HepG2 (cell line): ENCODE measurements around the gene SLC2A2. TPM values are rescaled to one million over a fixed set of nuclear protein-coding genes. Genes with fewer than 3 reads are reported as not detected.

ENCODE experiments used
- ARNT ChIP-seq: fragments of 450-650 bp; IDR thresholded peaks from 2 replicates; pipeline ENCODE4 v1.6.1; 2017
- ATAD3A ChIP-seq: sonication (generic); formaldehyde crosslinking; IDR thresholded peaks from 2 replicates; pipeline ENCODE4 v1.4.0; 2020; ENCODE audit warnings: missing genetic modification reagents
- CCDC6 ChIP-seq: sonication (generic); formaldehyde crosslinking; IDR thresholded peaks from 2 replicates; pipeline ENCODE4 v1.8.1; 2022; ENCODE audit warnings: mild to moderate bottlenecking, missing genetic modification reagents, moderate library complexity
- ETV6 ChIP-seq: sonication (generic); formaldehyde crosslinking; conservative IDR thresholded peaks from 2 replicates; pipeline ENCODE4 v1.4.0; 2020; ENCODE audit warnings: missing genetic modification reagents
- HDAC6 ChIP-seq: fragments of 200-600 bp; sonication (generic); IDR thresholded peaks from 2 replicates; pipeline ENCODE4 v1.7.0; 2017; ENCODE audit warnings: mild to moderate bottlenecking, antibody characterized with exemption, low read length, low read depth
- HHEX ChIP-seq: IDR thresholded peaks from 2 replicates; pipeline ENCODE4 v1.6.1; 2016; ENCODE audit warnings: control low read depth
- HNF4G ChIP-seq, 2 experiments: sonication (generic) in 1 of 2; formaldehyde crosslinking in 1 of 2; IDR thresholded peaks; 2 replicates each; pipeline versions ENCODE4 v1.4.0 to v1.6.1; 2011 to 2020; ENCODE audit warnings: borderline replicate concordance in 2 of 2, low read depth in 2 of 2, mild to moderate bottlenecking in 2 of 2, low read length in 1 of 2, missing genetic modification reagents in 1 of 2, moderate library complexity in 1 of 2
- MAFK ChIP-seq, 2 experiments: IDR thresholded peaks in 1 of 2; conservative IDR thresholded peaks in 1 of 2; 2 replicates each; pipeline ENCODE4 v1.6.1; 2011; ENCODE audit warnings: improper control_type of control experiment in 2 of 2, low read length in 2 of 2
- MED1 ChIP-seq: sonication (generic); formaldehyde crosslinking; IDR thresholded peaks from 2 replicates; pipeline ENCODE4 v1.4.0; 2020; ENCODE audit warnings: missing genetic modification reagents
- NFKBIZ ChIP-seq: IDR thresholded peaks from 2 replicates; pipeline ENCODE4 v1.6.1; 2018; ENCODE audit warnings: missing genetic modification reagents, missing compliant biosample characterization
- RAD21 ChIP-seq: fragments of 450-650 bp; formaldehyde crosslinking; IDR thresholded peaks from 2 replicates; pipeline ENCODE4 v1.5.0; 2020; ENCODE audit warnings: mild to moderate bottlenecking
- REL ChIP-seq: sonication (generic); formaldehyde crosslinking; conservative IDR thresholded peaks from 2 replicates; pipeline ENCODE4 v1.8.0; 2022; ENCODE audit warnings: mild to moderate bottlenecking, missing genetic modification reagents, moderate library complexity
- SIX1 ChIP-seq: sonication (generic); formaldehyde crosslinking; IDR thresholded peaks from 2 replicates; pipeline ENCODE4 v1.4.0; 2020; ENCODE audit warnings: missing genetic modification reagents, borderline replicate concordance
- SNAI1 ChIP-seq: sonication (generic); formaldehyde crosslinking; IDR thresholded peaks from 2 replicates; pipeline ENCODE4 v1.5.0; 2020; ENCODE audit warnings: mild to moderate bottlenecking, missing genetic modification reagents, borderline replicate concordance
- SUZ12 ChIP-seq: fragments of 150-350 bp; IDR thresholded peaks from 2 replicates; pipeline ENCODE4 v1.6.1; 2014; ENCODE audit warnings: low read depth, low read length
- ZFP36L1 ChIP-seq: sonication (generic); formaldehyde crosslinking; IDR thresholded peaks from 2 replicates; pipeline ENCODE4 v1.8.0; 2022; ENCODE audit warnings: mild to moderate bottlenecking, missing genetic modification reagents, moderate library complexity
- ZNF317 ChIP-seq: sonication (generic); formaldehyde crosslinking; IDR thresholded peaks from 2 replicates; pipeline ENCODE4 v1.5.0; 2020; ENCODE audit warnings: mild to moderate bottlenecking, missing genetic modification reagents
- ZNF331 ChIP-seq: sonication (generic); formaldehyde crosslinking; IDR thresholded peaks from 2 replicates; pipeline ENCODE4 v1.4.0; 2020; ENCODE audit warnings: missing genetic modification reagents
- ZNF343 ChIP-seq: sonication (generic); formaldehyde crosslinking; IDR thresholded peaks from 2 replicates; pipeline ENCODE4 v1.4.0; 2020; ENCODE audit warnings: mild to moderate bottlenecking, missing genetic modification reagents
- ZNF451 ChIP-seq: sonication (generic); formaldehyde crosslinking; IDR thresholded peaks from 2 replicates; pipeline ENCODE4 v1.5.0; 2020; ENCODE audit warnings: mild to moderate bottlenecking, missing genetic modification reagents
- ZNF549 ChIP-seq: sonication (generic); formaldehyde crosslinking; IDR thresholded peaks from 2 replicates; pipeline ENCODE4 v1.5.0; 2020; ENCODE audit warnings: missing genetic modification reagents
- ZNF569 ChIP-seq: sonication (generic); formaldehyde crosslinking; IDR thresholded peaks from 2 replicates; pipeline ENCODE4 v1.5.0; 2020; ENCODE audit warnings: mild to moderate bottlenecking, missing genetic modification reagents, moderate library complexity, borderline replicate concordance
- ZSCAN31 ChIP-seq: sonication (generic); formaldehyde crosslinking; IDR thresholded peaks from 2 replicates; pipeline ENCODE4 v1.5.0; 2020; ENCODE audit warnings: low read depth, mild to moderate bottlenecking, missing genetic modification reagents
- polyA plus RNA-seq, 8 experiments: library from polyadenylated mRNA; depleted of rRNA in 3 of 8; stranded (reverse) in 7 of 8; unstranded in 1 of 8; fragments of >200 nt; fragmentation: Illumina TruSeq in 4 of 8; extraction: Trizol in 4 of 8; gene quantifications; 2 replicates each; pipeline versions ENCODE4 v1.2.1 to v1.2.3, GENCODE V29; 2011 to 2016; ENCODE audit warnings: low read depth in 4 of 8, missing spikeins in 1 of 8, mixed read lengths in 1 of 8; ENCODE audit not compliant: insufficient read depth in 1 of 8
- total RNA-seq, 5 experiments: library from RNA; depleted of rRNA; stranded (reverse); fragments of >200 nt; fragmentation: Illumina TruSeq; extraction: Trizol; gene quantifications; 2 replicates each; pipeline ENCODE4 v1.2.3, GENCODE V29; 2016; ENCODE audit warnings: low read depth in 1 of 5
- TF ChIP-seq, protein P1 (sequence below): sonication (generic); formaldehyde crosslinking; IDR thresholded peaks from 2 replicates; pipeline ENCODE4 v1.8.0; 2023; ENCODE audit warnings: mild to moderate bottlenecking, missing genetic modification reagents
- TF ChIP-seq, protein P2 (sequence below): sonication (generic); formaldehyde crosslinking; IDR thresholded peaks from 2 replicates; pipeline ENCODE4 v1.4.0; 2020; ENCODE audit warnings: missing genetic modification reagents
- TF ChIP-seq, protein P3 (sequence below): sonication (generic); formaldehyde crosslinking; IDR thresholded peaks from 2 replicates; pipeline ENCODE4 v1.4.0; 2020; ENCODE audit warnings: missing genetic modification reagents
- TF ChIP-seq, protein P4 (sequence below): sonication (generic); formaldehyde crosslinking; IDR thresholded peaks from 2 replicates; pipeline ENCODE4 v1.4.0; 2020; ENCODE audit warnings: mild to moderate bottlenecking, missing genetic modification reagents

The SLC2A2 gene
- total and polyA plus RNA-seq, 2 of the 13 experiments (the other 11 are each of a cell fraction or from before 2014, with no cell fraction given), result 19.5 to 23.2 TPM

DNA sequence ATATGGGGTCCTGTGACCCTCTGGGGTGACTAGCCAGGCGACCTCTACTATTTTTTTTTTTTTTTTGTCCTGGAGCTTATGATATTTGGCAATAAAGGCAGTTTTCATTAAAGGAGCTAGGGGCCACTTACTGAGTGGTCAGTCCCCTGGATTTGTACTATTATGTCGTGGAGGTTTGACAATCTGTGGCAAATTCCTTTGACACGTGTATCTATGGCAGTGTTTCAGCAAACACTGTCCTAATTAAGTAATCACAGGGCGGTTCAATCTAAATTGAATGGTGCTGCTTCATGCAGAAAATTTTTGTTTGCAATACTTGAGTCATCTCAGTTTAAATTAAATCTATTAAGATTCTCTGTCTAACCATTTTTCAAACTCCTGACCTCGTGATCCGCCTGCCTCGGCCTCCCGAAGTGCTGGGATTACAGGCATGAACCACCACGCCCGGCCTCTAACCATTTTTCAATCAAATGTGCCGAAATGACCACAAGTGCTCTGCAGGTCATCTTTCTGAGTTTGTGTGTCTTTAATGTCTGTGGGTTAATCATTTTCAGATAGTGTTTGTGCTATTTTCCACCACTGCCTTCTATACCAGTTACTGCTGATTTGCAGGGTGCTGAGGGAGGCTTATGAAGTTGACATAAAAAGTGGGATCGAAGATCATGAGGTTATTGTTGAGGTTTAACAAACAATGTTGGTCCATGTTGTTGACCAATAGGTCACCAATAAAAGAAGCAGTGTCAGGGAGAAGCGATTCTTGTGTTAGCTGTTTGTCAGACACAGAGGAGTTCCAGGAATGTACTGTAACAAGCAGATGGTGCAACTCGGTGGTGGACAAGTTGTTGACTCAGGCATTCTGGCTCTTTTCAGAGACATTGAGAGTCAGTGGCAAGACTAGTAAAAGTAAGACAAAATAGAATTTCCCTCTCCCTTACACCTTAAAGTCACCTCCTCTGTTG, 18.6 kb upstream of the SLC2A2 start (continued):
- TF ChIP-seq, protein P1, sequence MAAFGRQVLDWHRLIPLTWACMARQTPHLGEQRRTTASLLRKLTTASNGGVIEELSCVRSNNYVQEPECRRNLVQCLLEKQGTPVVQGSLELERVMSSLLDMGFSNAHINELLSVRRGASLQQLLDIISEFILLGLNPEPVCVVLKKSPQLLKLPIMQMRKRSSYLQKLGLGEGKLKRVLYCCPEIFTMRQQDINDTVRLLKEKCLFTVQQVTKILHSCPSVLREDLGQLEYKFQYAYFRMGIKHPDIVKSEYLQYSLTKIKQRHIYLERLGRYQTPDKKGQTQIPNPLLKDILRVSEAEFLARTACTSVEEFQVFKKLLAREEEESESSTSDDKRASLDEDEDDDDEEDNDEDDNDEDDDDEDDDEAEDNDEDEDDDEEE (CRISPR knock-in tag), result 0 out of 2 replicates have a peak, but pooled peaks have one; percentile 33
- TF ChIP-seq ZNF331 (CRISPR knock-in tag) (peak; percentile 96), ZNF451 (CRISPR knock-in tag) (no peak), ATAD3A (CRISPR knock-in tag) (no peak), SNAI1 (CRISPR knock-in tag) (no peak), ZFP36L1 (CRISPR knock-in tag) (peak; percentile 68; the same call in 1 of the 2 replicates), HHEX (CRISPR knock-in tag) (peak; percentile 97), MAFK (conservative IDR thresholded peaks at IDR 0.05 in 1 of 2, IDR thresholded peaks at IDR 0.05 in 1 of 2; ENCODE audit: low read length in 2 of 2) (peak; percentile 79 to 87), ZNF549 (CRISPR knock-in tag) (no peak), REL (CRISPR knock-in tag) (no peak), ARNT (no peak), CCDC6 (CRISPR knock-in tag) (peak; percentile 85; the same call in 1 of the 2 replicates), NFKBIZ (peak; percentile 99), ETV6 (CRISPR knock-in tag) (no peak; the same call in 1 of the 2 replicates), SUZ12 (no peak), ZNF569 (CRISPR knock-in tag) (no peak), HNF4G (IDR thresholded peaks at IDR 0.05; ENCODE audit: borderline replicate concordance, low read depth, low read length) (peak; percentile 80), HNF4G (CRISPR knock-in tag; IDR thresholded peaks at IDR 0.05; ENCODE audit: borderline replicate concordance, low read depth) (peak; percentile 81), SIX1 (CRISPR knock-in tag) (peak; percentile 72; the same call in 1 of the 2 replicates), ZNF317 (peak; percentile 84; the same call in 1 of the 2 replicates), ZSCAN31 (CRISPR knock-in tag) (peak; percentile 82), MED1 (CRISPR knock-in tag) (peak; percentile 99), HDAC6 (no peak), ZNF343 (CRISPR knock-in tag) (0 out of 2 replicates have a peak, but pooled peaks have one; percentile 34), RAD21 (CRISPR knock-in tag) (no peak; the same call in 1 of the 2 replicates)
- TF ChIP-seq, protein P2, sequence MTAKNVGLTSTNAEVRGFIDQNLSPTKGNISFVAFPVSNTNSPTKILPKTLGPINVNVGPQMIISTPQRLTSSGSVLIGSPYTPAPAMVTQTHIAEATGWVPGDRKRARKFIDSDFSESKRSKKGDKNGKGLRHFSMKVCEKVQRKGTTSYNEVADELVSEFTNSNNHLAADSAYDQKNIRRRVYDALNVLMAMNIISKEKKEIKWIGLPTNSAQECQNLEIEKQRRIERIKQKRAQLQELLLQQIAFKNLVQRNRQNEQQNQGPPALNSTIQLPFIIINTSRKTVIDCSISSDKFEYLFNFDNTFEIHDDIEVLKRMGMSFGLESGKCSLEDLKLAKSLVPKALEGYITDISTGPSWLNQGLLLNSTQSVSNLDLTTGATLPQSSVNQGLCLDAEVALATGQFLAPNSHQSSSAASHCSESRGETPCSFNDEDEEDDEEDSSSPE (CRISPR knock-in tag), result no peak
- TF ChIP-seq, protein P3, sequence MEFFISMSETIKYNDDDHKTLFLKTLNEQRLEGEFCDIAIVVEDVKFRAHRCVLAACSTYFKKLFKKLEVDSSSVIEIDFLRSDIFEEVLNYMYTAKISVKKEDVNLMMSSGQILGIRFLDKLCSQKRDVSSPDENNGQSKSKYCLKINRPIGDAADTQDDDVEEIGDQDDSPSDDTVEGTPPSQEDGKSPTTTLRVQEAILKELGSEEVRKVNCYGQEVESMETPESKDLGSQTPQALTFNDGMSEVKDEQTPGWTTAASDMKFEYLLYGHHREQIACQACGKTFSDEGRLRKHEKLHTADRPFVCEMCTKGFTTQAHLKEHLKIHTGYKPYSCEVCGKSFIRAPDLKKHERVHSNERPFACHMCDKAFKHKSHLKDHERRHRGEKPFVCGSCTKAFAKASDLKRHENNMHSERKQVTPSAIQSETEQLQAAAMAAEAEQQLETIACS, result no peak
- TF ChIP-seq, protein P4, sequence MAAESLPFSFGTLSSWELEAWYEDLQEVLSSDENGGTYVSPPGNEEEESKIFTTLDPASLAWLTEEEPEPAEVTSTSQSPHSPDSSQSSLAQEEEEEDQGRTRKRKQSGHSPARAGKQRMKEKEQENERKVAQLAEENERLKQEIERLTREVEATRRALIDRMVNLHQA, result no peak
